Body of pancreas (tissue), 4 donors: Measurements from ENCODE around the gene CPNE2.
"Not testable (repeated sequence)": the region's sequence is repeated elsewhere in the genome, so short reads cannot be mapped to it uniquely, and the experiment has no call there.

ENCODE experiments used
- POLR2A ChIP-seq, 3 donors: fragments of 450-650 bp; IDR thresholded peaks; one replicate each; pipeline ENCODE4 v1.6.1; 2016; ENCODE audit warnings: antibody characterized with exemption in 3 of 3, mild to moderate bottlenecking in 2 of 3
- TF ChIP-seq, protein P1 (sequence below), 7 experiments: fragments of 450-650 bp in 4 of 7; fragments of 200-600 bp in 3 of 7; sonication (generic) in 3 of 7; IDR thresholded peaks; one replicate each; pipeline ENCODE4 v1.5.1; 2016 to 2019; ENCODE audit warnings: antibody characterized with exemption in 7 of 7

DNA sequence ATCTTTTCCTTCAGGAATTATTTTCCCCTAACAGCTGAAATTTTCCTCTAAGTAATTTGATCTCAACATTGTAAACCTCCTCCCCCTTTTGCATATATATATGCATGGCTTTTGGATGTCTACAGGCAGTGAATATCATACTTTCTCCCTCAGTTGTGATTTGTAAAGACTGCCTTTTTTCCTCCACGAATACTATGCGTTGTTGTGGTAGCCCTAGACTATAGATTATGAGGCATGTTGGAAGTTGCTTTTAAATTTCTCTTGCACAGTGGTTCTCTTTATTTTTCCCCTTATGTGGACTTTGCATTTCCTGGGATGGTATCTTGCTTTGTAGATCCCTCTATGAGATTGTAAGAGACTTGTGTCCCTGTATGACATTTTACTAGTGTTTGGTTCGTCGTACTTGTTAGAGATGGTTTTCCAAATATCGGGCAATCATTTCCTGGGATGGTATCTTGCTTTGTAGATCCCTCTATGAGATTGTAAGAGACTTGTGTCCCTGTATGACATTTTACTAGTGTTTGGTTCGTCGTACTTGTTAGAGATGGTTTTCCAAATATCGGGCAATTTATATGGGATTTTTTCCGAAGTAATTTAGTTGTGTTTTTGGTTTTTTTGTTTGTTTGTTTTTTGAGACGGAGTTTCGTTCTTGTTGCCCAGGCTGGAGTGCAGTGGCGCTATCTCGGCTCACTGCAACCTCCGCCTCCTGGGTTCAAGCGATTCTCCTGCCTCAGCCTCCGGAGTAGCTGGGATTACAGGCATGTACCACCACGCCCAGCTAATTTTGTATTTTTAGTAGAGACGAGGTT is 95.7 kb downstream of the CPNE2 start:
- not testable (repeated sequence) for TF ChIP-seq POLR2A (IDR thresholded peaks at IDR 0.05)
- TF ChIP-seq, protein P1, sequence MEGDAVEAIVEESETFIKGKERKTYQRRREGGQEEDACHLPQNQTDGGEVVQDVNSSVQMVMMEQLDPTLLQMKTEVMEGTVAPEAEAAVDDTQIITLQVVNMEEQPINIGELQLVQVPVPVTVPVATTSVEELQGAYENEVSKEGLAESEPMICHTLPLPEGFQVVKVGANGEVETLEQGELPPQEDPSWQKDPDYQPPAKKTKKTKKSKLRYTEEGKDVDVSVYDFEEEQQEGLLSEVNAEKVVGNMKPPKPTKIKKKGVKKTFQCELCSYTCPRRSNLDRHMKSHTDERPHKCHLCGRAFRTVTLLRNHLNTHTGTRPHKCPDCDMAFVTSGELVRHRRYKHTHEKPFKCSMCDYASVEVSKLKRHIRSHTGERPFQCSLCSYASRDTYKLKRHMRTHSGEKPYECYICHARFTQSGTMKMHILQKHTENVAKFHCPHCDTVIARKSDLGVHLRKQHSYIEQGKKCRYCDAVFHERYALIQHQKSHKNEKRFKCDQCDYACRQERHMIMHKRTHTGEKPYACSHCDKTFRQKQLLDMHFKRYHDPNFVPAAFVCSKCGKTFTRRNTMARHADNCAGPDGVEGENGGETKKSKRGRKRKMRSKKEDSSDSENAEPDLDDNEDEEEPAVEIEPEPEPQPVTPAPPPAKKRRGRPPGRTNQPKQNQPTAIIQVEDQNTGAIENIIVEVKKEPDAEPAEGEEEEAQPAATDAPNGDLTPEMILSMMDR (IDR thresholded peaks at IDR 0.05), result not testable (repeated sequence)
